ENCODE data around the gene KCNQ1. TPM values are rescaled to one million over a fixed set of nuclear protein-coding genes. Genes with fewer than 3 reads are reported as not detected.
A peak's percentile ranks its signal among the peaks of the same experiment; 100 is the strongest.

The KCNQ1 gene
- total RNA-seq, 1 donor from 2014 or later: 52.9 TPM

- no peaks in the 10 kb centered on the region for H3K36me3 ChIP-seq
- no peak overlapping the region for H3K27ac ChIP-seq
- no peak for TF ChIP-seq CTCF (IDR thresholded peaks at IDR 0.05)
- intact Hi-C loops (cut with DNase I): no loop called here
- no peaks in the 10 kb centered on the region for H3K4me1 ChIP-seq
- no peak overlapping the region for H3K4me3 ChIP-seq
- ATAC-seq (no peak), DNase-seq (peak; percentile 56)
- no peaks in the 10 kb centered on the region for H3K27me3 ChIP-seq
- H3K9me3 ChIP-seq: no peaks in the 10 kb centered on the region
These were observed 127.9 kb downstream of the KCNQ1 start for GRCh38 chr11:2572491-2573239.

GRCh38 chr11:2573240-2574042 lies 128.6 kb downstream of the KCNQ1 start:
- Histone ChIP-seq H3K9me3 (no peaks in the 10 kb centered on the region), H3K36me3 (no peaks in the 10 kb centered on the region), H3K27ac (no peak overlapping the region), H3K27me3 (no peaks in the 10 kb centered on the region), H3K4me1 (no peaks in the 10 kb centered on the region), H3K4me3 (no peak overlapping the region)
- ATAC-seq: no peak
- DNase-seq: peak; percentile 41
- no peak for TF ChIP-seq CTCF (IDR thresholded peaks at IDR 0.05)
- intact Hi-C loops (cut with DNase I): no loop called here

GRCh38 chr11:2574043-2574552 lies 129.3 kb downstream of the KCNQ1 start:
- DNase-seq: peak; percentile 58
- Histone ChIP-seq H3K36me3 (no peaks in the 10 kb centered on the region), H3K27me3 (no peaks in the 10 kb centered on the region), H3K27ac (no peak overlapping the region), H3K4me1 (no peaks in the 10 kb centered on the region), H3K9me3 (no peaks in the 10 kb centered on the region), H3K4me3 (no peak overlapping the region)
- ATAC-seq: no peak
- intact Hi-C loops (cut with DNase I): no loop called here
- no peak for TF ChIP-seq CTCF (IDR thresholded peaks at IDR 0.05)

GRCh38 chr11:2574553-2575535 lies 130.0 kb downstream of the KCNQ1 start:
- Histone ChIP-seq H3K27ac (no peak overlapping the region), H3K36me3 (no peaks in the 10 kb centered on the region), H3K4me3 (no peak overlapping the region), H3K27me3 (no peaks in the 10 kb centered on the region), H3K4me1 (no peaks in the 10 kb centered on the region), H3K9me3 (no peaks in the 10 kb centered on the region)
- DNase-seq (peak; percentile 60), ATAC-seq (no peak)
- intact Hi-C loops (cut with DNase I): no loop called here
- no peak for TF ChIP-seq CTCF (IDR thresholded peaks at IDR 0.05)

GRCh38 chr11:2575591-2576051 lies 130.8 kb downstream of the KCNQ1 start:
- DNase-seq (peak; percentile 39), ATAC-seq (no peak)
- Histone ChIP-seq H3K4me1 (no peaks in the 10 kb centered on the region), H3K4me3 (no peak overlapping the region), H3K27ac (no peak overlapping the region), H3K27me3 (no peaks in the 10 kb centered on the region), H3K9me3 (no peaks in the 10 kb centered on the region), H3K36me3 (no peaks in the 10 kb centered on the region)
- no peak for TF ChIP-seq CTCF (IDR thresholded peaks at IDR 0.05)
- intact Hi-C loops (cut with DNase I): no loop called here

All from upper lobe of right lung (tissue), 1 donor.